Measurements from ENCODE around the gene DOP1A.

The DOP1A gene

DNA sequence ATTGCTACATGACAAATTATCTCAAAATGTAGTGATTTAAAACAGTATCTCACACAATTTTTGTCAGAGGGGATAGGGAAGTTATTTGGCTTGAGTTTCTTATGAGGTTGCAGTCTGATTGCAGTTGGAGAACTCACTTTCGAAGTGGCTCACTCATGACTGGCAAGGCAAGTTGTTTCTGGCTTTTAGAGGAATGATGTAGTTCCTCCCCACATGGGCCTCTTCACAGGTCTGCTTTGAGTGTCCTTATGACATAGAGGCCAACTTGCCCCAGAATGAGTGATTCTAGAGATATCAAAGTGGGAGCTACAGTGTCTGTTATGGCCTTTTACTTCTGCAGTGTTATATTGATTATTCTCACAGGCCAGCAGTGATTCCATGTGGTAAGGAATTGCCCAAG, 6.1 kb downstream of the DOP1A start:
- DNase-seq = no peak

DNA sequence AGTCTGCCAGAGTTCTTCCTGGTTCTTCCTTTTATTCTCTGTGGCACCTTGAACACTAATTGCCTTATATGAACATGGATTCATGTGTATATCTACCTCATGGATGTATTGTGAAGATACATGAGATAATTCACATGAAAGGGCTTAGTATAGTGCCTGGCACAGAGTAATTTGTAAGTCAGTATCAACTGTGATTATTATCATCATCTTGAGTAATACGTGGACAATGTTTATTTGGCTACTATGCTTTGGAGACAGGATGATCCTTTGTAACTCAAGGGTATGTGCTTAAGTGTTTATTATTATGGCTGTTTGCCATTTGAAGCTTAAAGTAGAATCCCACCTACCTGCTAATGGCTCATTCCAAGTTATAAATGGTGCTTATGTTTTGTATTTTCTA, 16.0 kb downstream of the DOP1A start:
- no peak for DNase-seq

DNA sequence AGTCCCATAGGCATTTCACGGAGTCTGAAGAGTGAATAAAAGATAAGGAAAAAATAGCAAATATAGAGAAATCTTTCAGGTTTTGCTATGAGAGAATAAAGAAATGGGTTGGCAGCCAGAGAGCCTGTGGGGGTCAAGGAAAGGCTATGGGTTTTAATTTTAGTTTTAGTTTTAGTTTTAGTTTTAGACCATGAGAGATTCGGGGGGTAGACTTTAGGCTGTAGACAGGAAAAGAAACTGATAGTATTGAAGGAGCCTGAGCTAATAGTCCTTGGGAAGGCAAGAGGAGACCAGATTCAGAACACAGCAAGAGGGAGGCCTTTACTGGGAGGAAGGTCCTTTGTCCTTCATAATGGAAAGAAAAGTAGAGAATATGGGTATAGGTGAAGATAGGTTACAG, 19.3 kb downstream of the DOP1A start:
- DNase-seq = no peak

DNA sequence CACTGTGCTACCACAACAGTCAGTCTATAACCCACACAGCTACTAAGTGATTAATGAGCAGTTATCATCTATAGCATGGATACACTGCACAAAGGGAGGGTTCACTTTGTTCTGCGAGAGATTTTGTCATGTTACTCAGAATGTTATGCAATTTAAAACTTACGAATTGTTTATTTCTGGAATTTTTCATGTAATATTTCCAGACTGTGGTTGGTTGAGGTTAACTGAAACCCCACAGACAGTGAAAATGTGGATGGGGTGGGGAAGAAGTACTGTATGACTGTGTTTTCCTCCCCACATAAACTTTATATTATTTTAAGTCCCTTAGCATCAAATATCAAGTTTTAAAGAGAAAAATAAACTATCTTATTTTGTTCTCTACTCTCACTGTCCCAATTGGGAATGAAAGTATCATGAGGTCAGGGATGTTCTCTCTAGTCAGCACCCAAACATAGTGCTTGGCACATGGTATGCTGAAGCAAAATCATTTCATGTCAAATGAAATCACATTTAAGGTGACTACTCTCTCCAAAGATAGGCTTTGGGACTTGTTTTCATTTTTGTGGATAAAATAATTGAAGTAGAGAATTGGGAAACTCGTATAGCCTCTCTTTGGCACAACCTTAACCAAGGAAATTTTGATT, 25.4 kb downstream of the DOP1A start:
- no peak for DNase-seq

DNA sequence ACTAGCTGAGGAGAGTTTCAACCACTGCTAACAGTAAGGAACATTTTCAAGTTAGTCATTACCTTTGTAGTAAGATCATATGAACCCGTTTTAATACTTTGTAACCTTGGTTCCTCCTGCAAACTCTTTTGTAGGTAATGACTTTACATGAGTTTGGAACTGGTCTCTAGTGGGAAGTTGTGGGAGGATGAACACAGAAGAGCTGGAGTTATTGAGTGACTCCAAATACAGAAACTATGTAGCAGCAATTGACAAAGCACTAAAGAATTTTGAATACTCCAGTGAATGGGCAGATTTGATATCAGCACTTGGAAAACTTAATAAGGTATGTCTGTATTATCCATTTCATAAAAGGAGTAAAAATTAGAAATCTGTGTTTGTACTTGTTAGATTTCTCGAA, 29.3 kb downstream of the DOP1A start:
- DNase-seq = no peak

DNA sequence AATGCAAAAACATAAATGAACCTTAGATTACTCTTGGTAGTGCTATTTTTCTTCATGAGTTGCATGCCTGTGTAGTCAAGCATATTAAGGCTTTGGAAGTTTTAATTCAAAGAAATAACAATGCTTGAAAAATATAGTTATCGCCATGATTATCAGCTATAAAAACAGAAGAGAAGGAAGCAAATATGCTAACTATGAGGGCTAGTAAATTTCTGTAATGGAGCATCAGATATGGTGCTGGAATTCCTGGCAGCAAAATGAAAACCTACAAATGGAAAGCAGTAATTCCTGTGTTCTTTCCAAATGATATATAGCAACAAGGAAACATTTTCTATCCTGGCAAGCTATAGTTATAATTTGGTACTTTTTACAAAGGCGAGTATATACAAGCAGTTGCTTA, 29.7 kb downstream of the DOP1A start:
- no peak for DNase-seq

DNA sequence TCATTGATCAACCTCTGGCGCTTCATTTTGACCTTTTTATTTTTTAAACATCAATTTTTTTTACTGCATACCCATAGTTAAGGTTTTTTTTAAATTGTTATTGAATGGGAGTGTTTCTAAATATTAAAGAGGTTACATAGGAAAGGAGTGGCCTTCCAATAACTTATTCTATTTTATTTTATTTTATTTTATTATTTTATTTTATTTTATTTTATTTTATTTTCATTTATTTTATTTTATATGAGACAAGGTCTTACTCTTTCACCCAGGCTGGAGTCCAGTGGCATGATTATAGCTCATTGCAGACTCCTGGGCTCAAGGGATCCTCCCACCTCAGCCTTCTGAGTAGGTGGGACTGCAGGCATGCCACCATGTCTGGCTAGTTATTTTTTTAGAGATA, 30.2 kb downstream of the DOP1A start:
- DNase-seq = no peak

DNA sequence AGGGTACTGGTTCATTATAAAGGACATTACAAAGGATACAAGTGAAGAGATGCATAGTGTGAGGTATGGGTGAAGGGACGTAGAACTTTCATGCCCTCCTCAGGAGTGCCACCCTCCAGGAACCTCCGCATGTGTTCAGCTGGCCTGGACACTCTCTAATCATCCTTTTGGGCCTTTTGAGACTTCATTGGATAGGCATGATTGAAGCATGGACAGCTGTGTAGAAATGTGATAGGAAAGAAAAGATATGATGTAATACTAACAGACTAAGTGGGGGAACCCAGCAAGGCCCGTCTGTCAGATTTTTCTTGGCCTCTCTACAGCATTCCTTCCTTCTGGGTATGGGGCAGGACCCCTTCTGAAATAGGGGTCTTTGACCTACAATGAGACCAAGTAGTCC, 31.1 kb downstream of the DOP1A start:
- DNase-seq = no peak

DNA sequence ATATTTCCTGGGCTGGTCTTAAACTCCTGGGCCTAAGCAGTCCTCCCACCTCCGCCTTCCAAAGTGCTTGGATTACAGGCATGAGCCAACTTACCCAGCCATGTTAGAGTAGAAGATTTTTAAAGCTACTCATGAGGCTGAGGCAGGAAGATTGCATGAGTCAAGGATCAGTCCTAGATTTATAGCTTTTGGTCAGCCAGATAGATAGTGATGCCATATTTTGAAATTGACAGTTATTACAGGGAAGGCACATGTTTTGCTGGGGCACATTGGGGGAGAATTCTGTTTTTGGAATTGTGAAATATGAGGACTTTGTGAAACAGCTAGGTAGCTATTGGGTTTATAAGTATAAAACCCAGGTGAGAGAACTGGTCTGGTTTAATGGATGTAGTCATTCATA, 40.9 kb downstream of the DOP1A start:
- no peak for DNase-seq

DNA sequence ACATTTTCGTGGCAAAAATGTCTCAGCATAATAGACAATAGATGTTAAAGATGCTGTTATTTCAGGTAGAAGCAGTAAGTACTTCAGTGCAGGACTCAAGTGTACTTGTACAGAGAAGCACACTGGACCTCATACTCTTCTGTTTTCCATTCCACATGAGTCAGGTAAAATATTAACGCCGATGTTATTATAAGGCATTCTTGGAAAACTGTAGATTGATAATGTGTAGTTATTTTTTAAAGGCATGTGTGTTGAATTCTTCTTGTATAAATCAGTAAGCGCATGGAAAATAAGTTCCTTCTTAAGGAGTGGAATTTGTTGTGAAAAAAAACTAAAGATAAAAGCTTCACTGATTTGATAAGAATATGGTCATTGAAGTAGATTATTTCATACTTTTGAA, 45.8 kb downstream of the DOP1A start:
- DNase-seq = no peak

DNA sequence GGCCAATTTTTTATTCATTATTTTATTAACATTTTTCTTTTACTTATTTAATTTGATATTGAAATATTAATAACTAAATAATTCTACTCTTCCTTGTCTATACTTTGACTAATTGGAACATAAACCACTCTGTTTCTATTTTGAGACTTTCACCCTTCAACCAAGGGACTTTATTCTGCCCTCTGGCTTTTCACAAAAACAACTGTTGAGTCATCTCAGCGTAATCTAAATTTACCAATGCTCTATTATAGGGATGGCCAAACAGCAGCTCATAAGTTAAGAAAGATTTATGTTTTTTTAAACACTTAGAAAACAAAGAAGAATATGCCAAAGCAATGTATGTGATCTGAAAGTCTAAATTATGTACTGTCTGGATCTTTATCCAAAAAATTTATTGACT, 46.7 kb downstream of the DOP1A start:
- DNase-seq = no peak

DNA sequence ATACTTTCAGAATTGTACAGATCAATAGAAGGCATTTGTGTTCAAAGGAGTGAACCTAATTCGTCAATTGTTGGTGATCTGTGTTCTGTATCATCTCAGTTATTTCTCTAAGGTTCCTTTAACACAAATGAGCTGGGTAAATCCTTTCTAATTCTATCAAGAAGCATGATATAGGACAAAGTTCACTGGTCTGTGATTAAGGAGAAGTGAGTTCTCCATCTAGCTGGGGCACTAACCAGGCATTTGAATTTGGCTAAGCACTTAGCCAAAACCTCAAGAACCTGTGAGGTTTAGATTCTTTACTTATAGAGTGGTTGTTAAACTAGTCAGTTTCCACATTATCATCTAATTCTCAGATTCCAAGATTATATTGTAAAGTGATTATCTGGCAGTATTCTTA, 50.3 kb downstream of the DOP1A start:
- no peak for DNase-seq

DNA sequence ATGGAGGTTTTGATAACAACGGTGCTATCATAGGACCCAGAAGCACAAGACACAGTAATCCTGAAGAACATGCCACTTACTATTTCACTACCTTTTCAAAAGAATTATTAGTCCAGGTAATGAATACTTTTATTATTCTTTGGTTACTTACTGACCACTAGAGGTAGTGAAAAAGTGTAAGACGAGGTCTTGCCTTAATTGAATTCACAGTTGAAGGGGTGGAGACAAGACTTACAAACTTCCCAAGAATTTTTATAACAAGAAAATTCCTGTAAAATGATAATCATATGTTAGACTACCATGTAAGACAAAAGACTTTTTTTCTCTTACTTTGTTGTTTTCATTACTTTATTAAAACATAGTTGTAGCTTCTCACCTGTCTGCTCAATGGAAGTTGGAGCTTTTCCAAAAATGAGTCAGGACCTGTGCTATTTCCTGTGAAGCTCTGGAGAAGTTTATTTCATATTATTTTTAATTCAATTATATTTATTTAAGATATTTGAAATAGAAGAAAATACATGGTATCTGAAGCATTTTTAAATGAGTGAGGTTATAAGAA, 52.4 kb downstream of the DOP1A start:
- DNase-seq = no peak

DNA sequence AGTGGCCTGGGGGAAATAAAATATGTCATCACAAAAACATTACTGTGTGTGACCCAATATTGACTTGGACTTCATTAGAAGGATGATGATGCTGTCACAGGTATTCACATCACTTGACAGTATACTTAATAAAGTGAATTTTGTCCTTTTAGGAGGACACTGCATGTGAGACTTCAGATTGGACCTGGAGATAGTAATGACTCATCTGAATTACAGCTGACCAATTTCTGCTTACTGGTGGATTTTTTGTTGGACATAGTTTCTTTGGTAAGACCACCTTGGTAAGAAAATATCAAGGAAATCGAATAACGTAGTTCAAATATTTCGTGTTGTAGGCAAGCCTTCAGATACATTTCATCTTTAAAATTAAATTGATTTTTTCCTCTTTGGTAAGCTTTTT, 57.1 kb downstream of the DOP1A start:
- no peak for DNase-seq

DNA sequence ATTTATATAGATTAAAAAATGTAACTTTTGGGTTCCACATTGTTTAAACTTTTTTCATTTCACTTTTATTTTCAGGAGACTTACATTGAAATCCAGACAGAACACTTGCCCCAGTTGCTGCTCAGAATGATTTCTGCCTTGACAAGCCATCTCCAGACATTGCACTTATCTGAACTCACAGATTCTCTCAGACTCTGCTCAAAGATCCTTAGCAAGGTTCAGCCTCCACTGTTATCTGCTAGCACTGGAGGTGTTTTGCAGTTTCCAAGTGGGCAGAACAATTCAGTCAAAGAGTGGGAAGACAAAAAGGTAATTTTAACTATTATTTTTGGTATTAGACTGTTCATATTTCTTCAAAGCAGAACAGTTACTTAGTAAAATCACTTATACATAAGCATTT, 58.0 kb downstream of the DOP1A start:
- peak in 1 of 51 donors; percentile 23 for DNase-seq

DNA sequence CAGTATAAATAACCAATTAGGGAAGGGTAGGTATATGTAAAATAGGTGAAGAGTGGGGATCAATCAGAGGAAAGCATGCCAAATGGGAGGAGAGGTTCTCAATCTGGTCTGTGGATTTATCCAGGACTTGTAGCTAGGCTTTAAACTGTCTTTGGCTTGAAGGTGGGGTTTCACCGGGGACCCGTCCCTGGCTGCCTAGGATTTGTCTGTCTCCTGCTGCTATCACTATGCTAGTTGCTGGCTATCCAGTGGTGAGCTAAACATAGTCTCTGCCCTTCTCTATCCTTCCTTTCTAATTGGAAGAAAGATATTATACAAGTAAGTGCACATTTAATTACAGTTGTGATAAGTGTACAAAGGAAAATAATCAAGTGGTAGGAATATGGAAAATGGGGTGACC, 58.8 kb downstream of the DOP1A start:
- no peak for DNase-seq

DNA sequence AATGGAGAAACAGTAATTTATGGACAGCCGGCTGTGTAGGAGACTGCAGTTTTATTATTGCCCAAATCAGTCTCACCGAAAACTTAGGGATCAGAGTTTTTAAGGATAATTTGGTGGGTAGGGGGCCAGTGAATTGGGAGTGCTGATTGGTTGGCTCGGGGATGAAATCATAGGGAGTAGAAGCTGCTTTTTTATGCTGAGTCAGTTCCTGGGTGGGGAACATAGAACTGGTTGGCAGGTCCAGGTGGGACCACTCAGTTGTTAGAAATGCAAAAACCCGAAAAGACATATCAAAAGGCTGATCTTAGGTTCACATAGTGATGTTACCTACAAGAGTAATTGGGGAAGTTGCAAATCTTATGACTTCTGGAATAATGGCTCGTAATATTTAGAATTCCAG, 59.3 kb downstream of the DOP1A start:
- DNase-seq = no peak

DNA sequence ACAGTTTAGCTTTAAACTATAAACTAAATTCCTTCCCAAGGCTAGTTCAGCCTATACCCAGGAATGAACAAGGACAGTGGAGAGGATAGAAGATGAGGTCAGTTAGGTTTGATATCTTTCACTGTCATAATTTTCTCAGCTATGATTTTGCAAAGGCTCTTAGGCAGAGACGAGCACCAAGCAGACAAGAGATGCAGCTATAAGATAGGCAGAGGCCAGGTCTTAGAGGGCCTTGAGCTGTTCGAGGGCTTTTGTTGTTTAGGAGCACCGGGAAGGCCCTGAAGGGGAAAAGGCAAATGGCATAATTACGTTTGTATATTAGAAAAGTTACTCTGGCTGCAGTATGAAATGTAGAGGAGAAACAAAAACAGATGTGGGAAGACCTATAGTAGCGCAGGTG, 59.8 kb downstream of the DOP1A start:
- no peak for DNase-seq

DNA sequence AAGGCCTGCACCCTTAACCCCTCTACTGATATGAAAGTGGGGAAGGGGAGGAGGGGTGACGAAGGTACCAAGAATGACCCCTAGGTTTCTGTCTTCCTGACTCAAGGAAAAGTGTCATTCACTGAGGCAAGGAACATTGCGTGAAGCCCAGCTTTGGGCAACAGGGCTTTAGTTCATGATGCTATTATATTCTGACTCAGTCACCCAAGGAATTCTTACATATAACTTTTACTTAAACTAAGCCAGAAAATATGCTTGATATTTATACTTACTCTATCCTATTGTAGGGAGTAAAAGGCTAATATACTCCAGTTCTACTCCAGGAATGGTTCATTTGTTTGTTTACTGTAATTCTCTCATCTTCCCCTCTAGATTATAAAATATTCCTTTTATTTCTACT, 60.5 kb downstream of the DOP1A start:
- DNase-seq = no peak

DNA sequence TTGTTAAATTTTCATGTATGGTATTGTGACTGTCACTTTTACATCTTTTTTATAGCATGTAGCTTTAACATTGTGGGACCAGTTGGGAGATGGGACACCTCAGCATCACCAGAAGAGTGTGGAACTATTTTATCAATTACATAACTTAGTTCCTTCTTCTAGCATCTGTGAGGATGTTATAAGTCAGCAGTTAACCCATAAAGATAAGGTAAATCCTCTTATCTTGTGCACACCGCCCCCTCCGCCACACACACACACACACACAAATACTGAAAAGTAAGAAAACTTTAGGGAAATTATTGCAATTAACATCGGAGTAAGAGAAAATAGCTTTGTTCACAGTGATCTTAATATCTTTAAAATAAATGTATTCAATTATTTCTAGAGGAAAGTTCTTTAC, 64.7 kb downstream of the DOP1A start:
- no peak for DNase-seq

DNA sequence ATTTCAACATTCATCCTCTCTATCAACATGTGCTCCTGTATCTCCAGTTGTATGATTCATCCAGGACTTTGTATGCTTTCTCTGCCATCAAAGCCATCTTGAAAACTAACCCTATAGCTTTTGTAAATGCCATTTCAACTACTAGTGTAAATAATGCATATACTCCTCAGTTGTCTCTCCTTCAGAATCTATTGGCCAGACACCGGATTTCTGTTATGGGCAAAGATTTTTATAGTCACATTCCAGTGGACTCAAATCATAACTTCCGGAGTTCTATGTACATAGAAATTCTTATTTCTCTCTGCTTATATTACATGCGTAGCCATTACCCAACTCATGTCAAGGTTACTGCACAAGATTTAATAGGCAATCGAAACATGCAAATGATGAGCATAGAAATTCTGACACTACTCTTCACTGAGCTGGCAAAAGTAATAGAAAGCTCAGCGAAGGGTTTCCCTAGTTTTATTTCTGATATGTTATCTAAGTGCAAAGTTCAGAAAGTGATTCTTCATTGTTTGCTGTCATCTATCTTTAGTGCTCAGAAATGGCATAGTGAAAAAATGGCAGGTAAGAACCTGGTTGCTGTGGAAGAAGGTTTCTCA, 70.7 kb downstream of the DOP1A start:
- DNase-seq = no peak

DNA sequence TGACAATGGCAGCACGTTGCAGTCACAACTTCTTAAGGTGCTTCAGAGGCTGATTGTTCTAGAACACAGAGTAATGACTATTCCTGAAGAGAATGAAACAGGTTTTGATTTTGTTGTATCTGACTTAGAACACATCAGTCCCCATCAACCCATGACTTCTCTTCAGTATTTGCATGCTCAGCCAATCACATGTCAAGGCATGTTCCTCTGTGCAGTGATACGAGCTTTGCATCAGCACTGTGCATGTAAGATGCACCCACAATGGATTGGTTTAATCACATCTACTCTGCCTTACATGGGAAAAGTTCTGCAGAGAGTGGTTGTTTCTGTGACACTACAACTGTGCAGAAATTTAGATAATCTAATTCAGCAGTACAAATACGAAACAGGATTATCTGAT, 71.3 kb downstream of the DOP1A start:
- DNase-seq = no peak

DNA sequence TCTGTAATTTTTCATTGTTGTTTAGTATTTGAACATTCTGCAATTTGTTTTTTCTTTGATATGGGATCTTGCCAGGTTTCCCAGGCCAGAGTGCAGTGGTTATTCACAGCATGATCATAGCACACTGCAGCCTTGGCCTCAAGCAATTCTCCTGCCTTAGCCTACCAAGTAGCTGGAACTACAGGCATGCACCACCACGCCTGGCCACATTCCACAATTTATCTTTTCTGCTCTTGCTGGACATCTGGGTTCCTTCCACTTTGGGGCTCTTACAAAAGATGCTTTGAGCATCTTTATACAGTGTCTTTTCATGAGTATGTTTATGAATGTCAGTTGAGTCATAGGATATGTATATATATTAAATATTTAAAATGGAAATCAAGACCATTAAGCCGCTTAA, 83.6 kb downstream of the DOP1A start:
- DNase-seq = no peak

DNA sequence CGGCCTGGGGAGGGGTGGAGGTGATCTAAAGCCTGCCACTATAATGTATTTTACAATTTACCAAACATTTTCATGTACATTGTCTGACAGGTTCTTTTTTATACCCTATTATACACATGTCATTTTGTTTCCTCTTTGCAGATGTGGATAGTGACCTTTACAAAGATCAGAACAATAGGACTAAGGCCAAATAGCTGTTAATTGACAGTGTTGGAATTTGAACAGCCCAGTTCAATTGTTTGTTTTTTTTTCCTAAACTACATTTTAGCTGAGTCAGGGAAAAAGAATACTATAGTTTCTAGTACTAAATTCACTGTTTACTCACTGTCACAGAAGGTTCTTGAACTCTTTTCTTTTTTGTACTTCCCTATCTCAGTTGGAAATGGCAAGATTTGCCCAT, 85.4 kb downstream of the DOP1A start:
- no peak for DNase-seq
